H9 (cell line): ENCODE data around the gene ANKRD12. TPM values are rescaled to one million over a fixed set of nuclear protein-coding genes. Genes with fewer than 3 reads are reported as not detected.
"Not testable (repeated sequence)": the region's sequence is repeated elsewhere in the genome, so short reads cannot be mapped to it uniquely, and the experiment has no call there.

ENCODE experiments used
- DNase-seq: peaks from one replicate; pipeline ENCODE4 v3.0.0-alpha.2; 2017
- H2AFZ ChIP-seq: one replicate; pipeline ENCODE4 v1.6.1; 2013; ENCODE audit warnings: mild to moderate bottlenecking, low read length, control low read depth, moderate library complexity
- H2AK5ac ChIP-seq: 2 replicates; pipeline ENCODE4 v1.6.1; 2013; ENCODE audit warnings: low read length, control low read depth, mixed read lengths; ENCODE audit not compliant: insufficient read length
- H2BK120ac ChIP-seq: one replicate; pipeline ENCODE4 v1.6.1; 2013; ENCODE audit warnings: low read depth, mild to moderate bottlenecking, low read length, control low read depth, inconsistent platforms; ENCODE audit not compliant: poor library complexity, severe bottlenecking
- H2BK12ac ChIP-seq: 2 replicates; pipeline ENCODE4 v1.6.1; 2013; ENCODE audit warnings: low read length, control low read depth, mixed read lengths, low read depth; ENCODE audit not compliant: insufficient read length
- H2BK15ac ChIP-seq: 2 replicates; pipeline ENCODE4 v1.6.1; 2013; ENCODE audit warnings: low read depth, low read length, control low read depth
- H2BK20ac ChIP-seq: one replicate; pipeline ENCODE4 v1.6.1; 2013; ENCODE audit warnings: low read depth, mild to moderate bottlenecking, low read length, control low read depth, inconsistent platforms; ENCODE audit not compliant: poor library complexity, severe bottlenecking
- H2BK5ac ChIP-seq: 2 replicates; pipeline ENCODE4 v1.6.1; 2013; ENCODE audit warnings: low read length, control low read depth, mixed read lengths; ENCODE audit not compliant: insufficient read length
- H3K14ac ChIP-seq: 2 replicates; pipeline ENCODE4 v1.6.1; 2013; ENCODE audit warnings: low read length, control low read depth; ENCODE audit not compliant: insufficient read depth
- H3K18ac ChIP-seq: 2 replicates; pipeline ENCODE4 v1.6.1; 2013; ENCODE audit warnings: low read depth, mild to moderate bottlenecking, mixed read lengths, low read length, control low read depth; ENCODE audit not compliant: insufficient read length
- H3K23ac ChIP-seq: 2 replicates; pipeline ENCODE4 v1.6.1; 2013; ENCODE audit warnings: low read length, control low read depth, mixed read lengths, low read depth; ENCODE audit not compliant: insufficient read length
- H3K23me2 ChIP-seq: 2 replicates; pipeline ENCODE4 v1.6.1; 2013; ENCODE audit warnings: low read depth, mild to moderate bottlenecking, mixed read lengths, low read length, control low read depth; ENCODE audit not compliant: insufficient read length, poor library complexity, severe bottlenecking
- H3K27ac ChIP-seq: 2 replicates; pipeline ENCODE4 v1.5.1; 2013; ENCODE audit warnings: low read length, control low read depth, mixed read lengths, low read depth; ENCODE audit not compliant: insufficient read length
- H3K27me3 ChIP-seq: 2 replicates; pipeline ENCODE4 v1.6.1; 2013; ENCODE audit warnings: low read length, control low read depth, inconsistent platforms; ENCODE audit not compliant: insufficient read depth
- H3K4ac ChIP-seq: 2 replicates; pipeline ENCODE4 v1.6.1; 2013; ENCODE audit warnings: low read depth, mild to moderate bottlenecking, control low read depth, inconsistent platforms, low read length, moderate library complexity
- H3K4me1 ChIP-seq: 2 replicates; pipeline ENCODE4 v1.6.1; 2013; ENCODE audit warnings: low read length, control low read depth, inconsistent platforms; ENCODE audit not compliant: insufficient read depth
- H3K4me2 ChIP-seq: 2 replicates; pipeline ENCODE4 v1.6.1; 2013; ENCODE audit warnings: low read length, control low read depth, mixed read lengths; ENCODE audit not compliant: insufficient read length, insufficient read depth
- H3K56ac ChIP-seq: 2 replicates; pipeline ENCODE4 v1.6.1; 2013; ENCODE audit warnings: low read depth, mild to moderate bottlenecking, mixed read lengths, low read length, control low read depth; ENCODE audit not compliant: insufficient read length
- H3K79me1 ChIP-seq: 2 replicates; pipeline ENCODE4 v1.6.1; 2013; ENCODE audit warnings: low read depth, mild to moderate bottlenecking, moderate library complexity, low read length, control low read depth, inconsistent platforms; ENCODE audit not compliant: insufficient read depth, poor library complexity, severe bottlenecking
- H3K79me2 ChIP-seq: 2 replicates; pipeline ENCODE4 v1.6.1; 2013; ENCODE audit warnings: low read length, control low read depth, inconsistent platforms; ENCODE audit not compliant: insufficient read depth
- H3K9ac ChIP-seq: 2 replicates; pipeline ENCODE4 v1.6.1; 2013; ENCODE audit warnings: low read length, control low read depth, mixed read lengths; ENCODE audit not compliant: insufficient read length; ENCODE audit errors: extremely low read depth
- H3K9me3 ChIP-seq: one replicate; pipeline ENCODE4 v1.6.1; 2013; ENCODE audit warnings: low read depth, low read length, inconsistent platforms; ENCODE audit not compliant: control insufficient read depth
- H3T11ph ChIP-seq: one replicate; pipeline ENCODE4 v1.6.1; 2013; ENCODE audit warnings: mild to moderate bottlenecking, low read length, control low read depth, inconsistent platforms
- H4K20me1 ChIP-seq: one replicate; pipeline ENCODE4 v1.6.1; 2013; ENCODE audit not compliant: control insufficient read depth, insufficient read length, insufficient read depth
- H4K5ac ChIP-seq: 2 replicates; pipeline ENCODE4 v1.6.1; 2013; ENCODE audit warnings: low read depth, mild to moderate bottlenecking, mixed read lengths, low read length, control low read depth; ENCODE audit not compliant: insufficient read length
- H4K8ac ChIP-seq: replicated peaks from 2 replicates; pipeline ENCODE4 v1.6.1; 2013; ENCODE audit warnings: low read length, control low read depth, mixed read lengths, low read depth; ENCODE audit not compliant: insufficient read length
- H4K91ac ChIP-seq: 2 replicates; pipeline ENCODE4 v1.6.1; 2013; ENCODE audit warnings: low read depth, mild to moderate bottlenecking, moderate library complexity, mixed read lengths, low read length, control low read depth; ENCODE audit not compliant: insufficient read length
- H3K27ac Mint-ChIP-seq, 3 experiments: 2 replicates in 2 of 3; 3 replicates in 1 of 3; pipeline ENCODE4 v1.8.0; 2020 to 2021; ENCODE audit warnings: mixed read lengths in 3 of 3, mild to moderate bottlenecking in 1 of 3, moderate library complexity in 1 of 3
- H3K27me3 Mint-ChIP-seq: 2 replicates; pipeline ENCODE4 v1.8.0; 2021; ENCODE audit warnings: low read depth, mild to moderate bottlenecking, moderate library complexity, mixed read lengths
- H3K36me3 Mint-ChIP-seq, 3 experiments: 2 replicates in 2 of 3; 3 replicates in 1 of 3; pipeline ENCODE4 v1.8.0; 2020 to 2021; ENCODE audit warnings: low read depth in 3 of 3, mixed read lengths in 3 of 3; ENCODE audit not compliant: insufficient read depth in 1 of 3
- H3K4me1 Mint-ChIP-seq, 2 experiments: 2 replicates each; pipeline ENCODE4 v1.8.0; 2020; ENCODE audit warnings: mixed read lengths in 2 of 2
- H3K4me3 Mint-ChIP-seq, 2 experiments: 2 replicates in 1 of 2; 3 replicates in 1 of 2; pipeline ENCODE4 v1.8.0; 2020 to 2021; ENCODE audit warnings: mild to moderate bottlenecking in 2 of 2, mixed read lengths in 2 of 2, moderate library complexity in 1 of 2
- H3K9me3 Mint-ChIP-seq, 2 experiments: 2 replicates in 1 of 2; 3 replicates in 1 of 2; pipeline ENCODE4 v1.8.0; 2020; ENCODE audit warnings: mild to moderate bottlenecking in 2 of 2, mixed read lengths in 2 of 2, moderate library complexity in 1 of 2
- CTCF ChIP-seq: fragments of 200-600 bp; sonication (generic); conservative IDR thresholded peaks from 3 replicates; pipeline ENCODE4 v1.8.0; 2021; ENCODE audit warnings: antibody characterized with exemption, mild to moderate bottlenecking
- WGBS: extraction: QIAGEN DNeasy Blood & Tissue Kit; methylation state at CpG from one replicate; pipeline ENCODE4 v1.1.7; 2013; ENCODE audit warnings: missing lambda C conversion rate, low lambda C conversion rate, mixed read lengths; ENCODE audit not compliant: insufficient read length; ENCODE audit errors: extremely low coverage; 5-methylcytosine and 5-hydroxymethylcytosine counted together
- total RNA-seq: library from RNA; stranded (reverse); gene quantifications from 2 replicates; pipeline ENCODE4 v1.2.1, GENCODE V29; 2021

Gene ANKRD12
- total RNA-seq, 1 experiment from 2014 or later = 38.9 TPM

GRCh38 chr18:9092665-9093064 lies 43.9 kb upstream of the ANKRD12 start:
- H3K56ac ChIP-seq = no peak overlapping the region
- H3K27me3 ChIP-seq = no peaks in the 10 kb centered on the region
- Mint-ChIP-seq H3K9me3 (no peaks in the 10 kb centered on the region), H3K4me3 (no peak overlapping the region), H3K27ac (no peak overlapping the region), H3K27me3 (no peaks in the 10 kb centered on the region), H3K4me1 (peaks cover 20 to 31% of the 10 kb centered on the region in 2 experiments), H3K36me3 (no peaks in the 10 kb centered on the region)
- H3K14ac ChIP-seq = no peak overlapping the region
- no peak overlapping the region for H3T11ph ChIP-seq
- H3K4me1 ChIP-seq = peaks cover 5% of the 10 kb centered on the region; the same call in 1 of the 2 replicates
- H4K20me1 ChIP-seq = no peaks in the 10 kb centered on the region
- no peaks in the 10 kb centered on the region for H3K9me3 ChIP-seq
- H3K18ac ChIP-seq = no peak overlapping the region
- DNase-seq = no peak
- H3K4ac ChIP-seq = no peak overlapping the region
- H3K27ac ChIP-seq = no peak overlapping the region
- no peak overlapping the region for H2BK120ac ChIP-seq
- no peak overlapping the region for H3K9ac ChIP-seq
- no peak for TF ChIP-seq CTCF
- no peak overlapping the region for H4K5ac ChIP-seq
- H2AK5ac ChIP-seq = no peak overlapping the region
- H2AFZ ChIP-seq = no peak overlapping the region
- no peak overlapping the region for H2BK12ac ChIP-seq
- no peak overlapping the region for H4K91ac ChIP-seq
- no peak overlapping the region for H4K8ac ChIP-seq
- H3K4me2 ChIP-seq = no peak overlapping the region
- H3K79me1 ChIP-seq = no peaks in the 10 kb centered on the region
- H3K23me2 ChIP-seq = peaks cover 2% of the 10 kb centered on the region
- H2BK20ac ChIP-seq = no peak overlapping the region
- no CpG with 5 or more reads among the region's 2 CpGs for WGBS
- no peak overlapping the region for H2BK15ac ChIP-seq
- no peak overlapping the region for H2BK5ac ChIP-seq
- H3K79me2 ChIP-seq = no peaks in the 10 kb centered on the region
- H3K23ac ChIP-seq = no peak overlapping the region

GRCh38 chr18:9093109-9093508 lies 43.5 kb upstream of the ANKRD12 start:
- DNase-seq, H3K9me3 Mint-ChIP-seq, H3K27me3 Mint-ChIP-seq: not testable (repeated sequence)

More at GRCh38 chr18:9093109-9093508, 43.5 kb upstream of the ANKRD12 start:
- not testable (repeated sequence) for H3K27ac ChIP-seq, H2AK5ac ChIP-seq, H4K91ac ChIP-seq, H4K5ac ChIP-seq, H3K36me3 Mint-ChIP-seq, H3K4me2 ChIP-seq, H3K9ac ChIP-seq, H3K27ac Mint-ChIP-seq, H3T11ph ChIP-seq, H2BK12ac ChIP-seq, H3K4me1 ChIP-seq, H3K79me1 ChIP-seq, H2BK120ac ChIP-seq, H3K9me3 ChIP-seq, H2BK20ac ChIP-seq, H4K8ac ChIP-seq, H3K79me2 ChIP-seq, H3K27me3 ChIP-seq, H2BK5ac ChIP-seq, H3K23me2 ChIP-seq, H3K4me3 Mint-ChIP-seq, H4K20me1 ChIP-seq, H3K4ac ChIP-seq, H2BK15ac ChIP-seq, H3K56ac ChIP-seq, H3K18ac ChIP-seq, H2AFZ ChIP-seq, H3K23ac ChIP-seq, H3K14ac ChIP-seq
- WGBS = no CpG with 5 or more reads among the region's 3 CpGs
- H3K4me1 Mint-ChIP-seq = peaks cover 24 to 34% of the 10 kb centered on the region in 2 experiments
